ENCODE results near the gene SLC6A11. TPM values are rescaled to one million over a fixed set of nuclear protein-coding genes. Genes with fewer than 3 reads are reported as not detected.

SLC6A11 gene
- polyA plus RNA-seq, 1 donor (not counting 4 experiments of a cell fraction or from before 2014, with no cell fraction given), result 9.8 TPM

- TF ChIP-seq, protein P1, sequence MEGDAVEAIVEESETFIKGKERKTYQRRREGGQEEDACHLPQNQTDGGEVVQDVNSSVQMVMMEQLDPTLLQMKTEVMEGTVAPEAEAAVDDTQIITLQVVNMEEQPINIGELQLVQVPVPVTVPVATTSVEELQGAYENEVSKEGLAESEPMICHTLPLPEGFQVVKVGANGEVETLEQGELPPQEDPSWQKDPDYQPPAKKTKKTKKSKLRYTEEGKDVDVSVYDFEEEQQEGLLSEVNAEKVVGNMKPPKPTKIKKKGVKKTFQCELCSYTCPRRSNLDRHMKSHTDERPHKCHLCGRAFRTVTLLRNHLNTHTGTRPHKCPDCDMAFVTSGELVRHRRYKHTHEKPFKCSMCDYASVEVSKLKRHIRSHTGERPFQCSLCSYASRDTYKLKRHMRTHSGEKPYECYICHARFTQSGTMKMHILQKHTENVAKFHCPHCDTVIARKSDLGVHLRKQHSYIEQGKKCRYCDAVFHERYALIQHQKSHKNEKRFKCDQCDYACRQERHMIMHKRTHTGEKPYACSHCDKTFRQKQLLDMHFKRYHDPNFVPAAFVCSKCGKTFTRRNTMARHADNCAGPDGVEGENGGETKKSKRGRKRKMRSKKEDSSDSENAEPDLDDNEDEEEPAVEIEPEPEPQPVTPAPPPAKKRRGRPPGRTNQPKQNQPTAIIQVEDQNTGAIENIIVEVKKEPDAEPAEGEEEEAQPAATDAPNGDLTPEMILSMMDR (optimal IDR thresholded peaks at IDR 0.05 in 1 of 3, IDR thresholded peaks at IDR 0.05 in 1 of 3, conservative IDR thresholded peaks at IDR 0.05 in 1 of 3; ENCODE audit: extremely low read depth in 1 of 3, insufficient read depth in 2 of 3, low read length in 3 of 3), result no peak
- no peak for TF ChIP-seq EZH2 (IDR thresholded peaks at IDR 0.05; ENCODE audit: low read length)
- FAIRE-seq, result no peak
These were observed 541 bp upstream of the SLC6A11 start for GRCh38 chr3:10815487-10815886.

DNA sequence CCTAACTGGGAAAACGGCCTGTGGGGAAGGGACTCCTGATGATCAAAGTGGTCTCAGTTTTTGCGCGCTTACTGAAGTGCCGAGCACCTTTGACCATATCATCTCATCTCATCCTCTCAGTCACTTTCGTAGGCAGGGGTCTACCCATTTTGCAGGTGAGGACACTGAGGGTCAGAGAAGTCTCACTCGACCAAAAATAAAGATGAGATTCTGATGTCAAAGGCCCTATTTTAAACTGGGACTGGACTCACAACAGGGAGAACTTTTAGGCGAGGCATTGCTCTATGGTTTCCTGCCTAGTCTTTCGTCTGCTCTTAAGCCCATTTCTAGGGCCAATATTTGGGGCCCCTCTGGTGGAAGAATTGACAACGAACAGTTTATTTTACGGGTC, 830 bp downstream of the SLC6A11 start:
- Histone ChIP-seq H3K79me2 (ENCODE audit: control insufficient read depth, insufficient read depth, low read length) (no peaks in the 10 kb centered on the region), H3K9me3 (ENCODE audit: control insufficient read depth, low read depth, low read length) (no peaks in the 10 kb centered on the region), H3K4me3 (ENCODE audit: control insufficient read depth in 2 of 3, extremely low read depth in 1 of 3, insufficient read depth in 2 of 3, low read depth in 1 of 3, low read length in 3 of 3) (peak overlapping the region; percentile 54 to 62 (median 59)), H3K27ac (ENCODE audit: control insufficient read depth, insufficient read depth, low read length) (no peak overlapping the region), H2AFZ (ENCODE audit: control insufficient read depth, low read length) (no peak overlapping the region), H3K27me3 (ENCODE audit: control insufficient read depth, extremely low read depth, insufficient read depth, low read length) (no peaks in the 10 kb centered on the region), H3K4me2 (ENCODE audit: control insufficient read depth, extremely low read depth, insufficient read depth, low read depth, low read length) (peak overlapping the region; percentile 84), H3K9me1 (ENCODE audit: control insufficient read depth, extremely low read depth, insufficient read depth, low read length) (no peaks in the 10 kb centered on the region), H4K20me1 (ENCODE audit: control insufficient read depth, extremely low read depth, insufficient read depth, low read length) (no peaks in the 10 kb centered on the region), H3K4me1 (ENCODE audit: control insufficient read depth, extremely low read depth, insufficient read depth, low read length) (peaks cover 9% of the 10 kb centered on the region), H3K9ac (ENCODE audit: control insufficient read depth, extremely low read depth, insufficient read depth, low read length) (no peak overlapping the region), H3K36me3 (ENCODE audit: control insufficient read depth in 2 of 2, extremely low read depth in 1 of 2, insufficient read depth in 2 of 2, low read length in 2 of 2) (peaks cover 0 to 5% of the 10 kb centered on the region in 2 experiments)
- no peak for TF ChIP-seq EZH2 (IDR thresholded peaks at IDR 0.05; ENCODE audit: low read length)
- TF ChIP-seq, protein P1 (optimal IDR thresholded peaks at IDR 0.05 in 1 of 3, IDR thresholded peaks at IDR 0.05 in 1 of 3, conservative IDR thresholded peaks at IDR 0.05 in 1 of 3; ENCODE audit: extremely low read depth in 1 of 3, insufficient read depth in 2 of 3, low read length in 3 of 3), result no peak
- FAIRE-seq (no peak), DNase-seq (ENCODE audit: low read depth, low spot score) (no peak)
- dilution Hi-C loops (cut with MboI; ENCODE audit: extremely low pct_ligation_motif_present, low sequenced_read_pairs), result no loop called here

More at GRCh38 chr3:10815487-10815886, 541 bp upstream of the SLC6A11 start:
- Histone ChIP-seq H3K27ac (ENCODE audit: control insufficient read depth, insufficient read depth, low read length) (peak overlapping the region; percentile 17), H3K4me1 (ENCODE audit: control insufficient read depth, extremely low read depth, insufficient read depth, low read length) (peaks cover 9% of the 10 kb centered on the region), H3K79me2 (ENCODE audit: control insufficient read depth, insufficient read depth, low read length) (no peaks in the 10 kb centered on the region), H3K9me3 (ENCODE audit: control insufficient read depth, low read depth, low read length) (no peaks in the 10 kb centered on the region), H3K9ac (ENCODE audit: control insufficient read depth, extremely low read depth, insufficient read depth, low read length) (peak overlapping the region; percentile 68), H3K4me2 (ENCODE audit: control insufficient read depth, extremely low read depth, insufficient read depth, low read depth, low read length) (peak overlapping the region; percentile 84), H2AFZ (ENCODE audit: control insufficient read depth, low read length) (peak overlapping the region; percentile 48), H3K36me3 (ENCODE audit: control insufficient read depth in 2 of 2, extremely low read depth in 1 of 2, insufficient read depth in 2 of 2, low read length in 2 of 2) (peaks cover 0 to 5% of the 10 kb centered on the region in 2 experiments), H3K27me3 (ENCODE audit: control insufficient read depth, extremely low read depth, insufficient read depth, low read length) (no peaks in the 10 kb centered on the region), H3K4me3 (ENCODE audit: control insufficient read depth in 2 of 3, extremely low read depth in 1 of 3, insufficient read depth in 2 of 3, low read depth in 1 of 3, low read length in 3 of 3) (peak overlapping the region in 2 of 3 experiments; percentile 54 to 62), H3K9me1 (ENCODE audit: control insufficient read depth, extremely low read depth, insufficient read depth, low read length) (no peaks in the 10 kb centered on the region), H4K20me1 (ENCODE audit: control insufficient read depth, extremely low read depth, insufficient read depth, low read length) (no peaks in the 10 kb centered on the region)
- DNase-seq (ENCODE audit: low read depth, low spot score), result no peak
- dilution Hi-C loops (cut with MboI; ENCODE audit: extremely low pct_ligation_motif_present, low sequenced_read_pairs), result no loop called here
